Measurements from ENCODE around the gene EFS.
A peak's percentile ranks its signal among the peaks of the same experiment; 100 is the strongest.

The EFS gene

GRCh38 chr14:23324993-23325392 lies 40.0 kb downstream of the EFS start:
- DNase-seq = no peak

GRCh38 chr14:23324455-23324846 lies 40.5 kb downstream of the EFS start:
- DNase-seq = no peak

GRCh38 chr14:23323838-23324454 lies 41.0 kb downstream of the EFS start:
- no peak for DNase-seq

GRCh38 chr14:23322568-23323517 lies 42.1 kb downstream of the EFS start:
- no peak for DNase-seq

GRCh38 chr14:23321572-23322547 lies 43.1 kb downstream of the EFS start:
- peak; percentile 50 for DNase-seq

GRCh38 chr14:23320584-23321571 lies 44.1 kb downstream of the EFS start, which contains the start of gene PABPN1:
PABPN1 (plus strand) TSS chr14:23321457; CDS start chr14:23321470, 13 bp downstream.
- DNase-seq = peak; percentile 100

GRCh38 chr14:23319746-23320583 lies 45.0 kb downstream of the EFS start:
- no peak for DNase-seq

GRCh38 chr14:23316300-23316699 lies 48.7 kb downstream of the EFS start:
- DNase-seq = no peak

GRCh38 chr14:23310546-23310945 lies 54.4 kb downstream of the EFS start:
- DNase-seq = no peak

- no peak for DNase-seq
Observed at GRCh38 chr14:23308721-23309445, 56.1 kb downstream of the EFS start.

GRCh38 chr14:23307687-23308644 lies 57.0 kb downstream of the EFS start:
- DNase-seq = no peak

- no peak for DNase-seq
Observed at GRCh38 chr14:23307146-23307530, 57.8 kb downstream of the EFS start.

GRCh38 chr14:23306412-23307145 lies 58.4 kb downstream of the EFS start, which contains the start of gene BCL2L2:
BCL2L2 (plus strand) TSS chr14:23306833; CDS start chr14:23307768, 935 bp downstream.
- DNase-seq = peak; percentile 85

Measured in kidney glomerular epithelial cell (primary cell).